Raji (cell line): Measurements from ENCODE around the gene INSIG2.

Experiments
- POLR2A ChIP-seq: IDR thresholded peaks from 2 replicates; pipeline ENCODE4 v1.6.1; 2011; ENCODE audit warnings: low read depth, low read length, control low read depth; ENCODE audit not compliant: insufficient read depth

Gene INSIG2

GRCh38 chr2:118054213-118055008, 33.9 kb upstream of the INSIG2 start:
- TF ChIP-seq POLR2A, result no peak

GRCh38 chr2:118055512-118056164, 32.6 kb upstream of the INSIG2 start:
- no peak for TF ChIP-seq POLR2A

- TF ChIP-seq POLR2A, result no peak
Measured at GRCh38 chr2:118056165-118056534, 32.1 kb upstream of the INSIG2 start.

GRCh38 chr2:118056801-118057200, 31.5 kb upstream of the INSIG2 start:
- no peak for TF ChIP-seq POLR2A

- no peak for TF ChIP-seq POLR2A
Measured at GRCh38 chr2:118058951-118059350, 29.3 kb upstream of the INSIG2 start.

DNA sequence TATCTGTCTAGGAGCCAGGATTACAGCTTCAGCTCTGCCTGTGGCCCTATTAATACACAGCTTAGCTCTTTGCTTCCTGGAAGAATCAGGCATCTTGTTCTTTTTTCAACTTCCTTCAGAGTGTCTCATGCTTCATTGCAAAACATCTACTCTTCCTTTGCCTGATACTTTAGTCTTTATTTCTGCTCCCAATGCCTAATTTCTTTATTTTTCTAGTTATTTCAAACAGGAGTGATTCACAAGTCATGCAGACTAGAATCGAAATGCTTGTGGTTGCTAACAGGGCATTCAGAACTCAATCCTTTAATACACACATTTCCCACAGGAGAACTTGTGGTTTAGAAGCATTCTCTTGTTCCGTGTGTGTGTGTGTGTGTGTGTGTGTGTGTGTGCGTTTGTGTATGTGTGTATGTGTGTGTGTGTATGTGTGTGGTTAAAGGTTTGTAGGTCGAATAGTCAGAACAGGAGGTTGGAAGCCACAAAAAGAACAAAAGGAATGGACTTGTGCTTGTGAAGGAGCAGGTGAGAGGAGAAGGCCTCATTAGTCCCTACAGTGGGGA, 28.3 kb upstream of the INSIG2 start:
- no peak for TF ChIP-seq POLR2A

DNA sequence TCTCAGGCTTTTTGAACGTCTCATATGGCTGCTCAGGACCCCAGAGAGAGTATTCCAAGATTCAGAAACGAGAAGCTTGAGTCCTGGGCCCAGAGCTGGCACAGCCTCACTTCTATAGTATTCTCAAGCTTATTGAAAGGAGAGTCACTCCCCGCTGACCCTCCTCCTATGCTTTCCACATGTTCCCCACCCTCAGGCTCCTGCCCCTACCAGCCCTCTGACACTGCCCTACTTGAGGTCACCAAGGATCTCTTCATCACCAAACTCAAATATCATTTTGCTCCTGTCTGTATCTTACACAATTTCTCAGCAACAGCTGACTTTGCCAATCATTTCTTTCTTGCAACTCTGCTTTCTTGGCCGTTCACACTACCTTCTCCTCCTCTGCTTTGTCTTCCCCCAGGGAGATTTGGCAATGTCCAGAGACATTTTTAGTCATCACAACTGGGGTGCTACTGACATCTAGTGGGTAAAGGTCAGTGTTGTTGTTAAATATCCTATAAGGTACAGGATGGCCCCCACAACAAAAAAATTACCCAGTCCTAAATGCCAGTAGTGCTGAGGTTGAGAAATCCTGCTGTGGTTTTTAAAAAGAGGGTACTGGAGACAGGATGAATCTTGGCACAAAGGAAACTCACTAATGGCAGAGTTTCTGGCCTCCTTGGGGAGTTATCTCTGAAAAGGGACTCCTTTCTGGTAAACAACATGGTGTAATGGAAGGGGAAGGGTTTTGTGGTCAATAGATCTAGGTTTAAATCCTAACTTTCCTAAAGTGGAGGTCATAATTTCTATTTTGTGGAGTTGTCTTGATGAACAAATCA, 26.9 kb upstream of the INSIG2 start:
- no peak for TF ChIP-seq POLR2A

- no peak for TF ChIP-seq POLR2A
Measured at GRCh38 chr2:118062048-118062447, 26.2 kb upstream of the INSIG2 start.

GRCh38 chr2:118062669-118063068, 25.6 kb upstream of the INSIG2 start:
- TF ChIP-seq POLR2A, result no peak

DNA sequence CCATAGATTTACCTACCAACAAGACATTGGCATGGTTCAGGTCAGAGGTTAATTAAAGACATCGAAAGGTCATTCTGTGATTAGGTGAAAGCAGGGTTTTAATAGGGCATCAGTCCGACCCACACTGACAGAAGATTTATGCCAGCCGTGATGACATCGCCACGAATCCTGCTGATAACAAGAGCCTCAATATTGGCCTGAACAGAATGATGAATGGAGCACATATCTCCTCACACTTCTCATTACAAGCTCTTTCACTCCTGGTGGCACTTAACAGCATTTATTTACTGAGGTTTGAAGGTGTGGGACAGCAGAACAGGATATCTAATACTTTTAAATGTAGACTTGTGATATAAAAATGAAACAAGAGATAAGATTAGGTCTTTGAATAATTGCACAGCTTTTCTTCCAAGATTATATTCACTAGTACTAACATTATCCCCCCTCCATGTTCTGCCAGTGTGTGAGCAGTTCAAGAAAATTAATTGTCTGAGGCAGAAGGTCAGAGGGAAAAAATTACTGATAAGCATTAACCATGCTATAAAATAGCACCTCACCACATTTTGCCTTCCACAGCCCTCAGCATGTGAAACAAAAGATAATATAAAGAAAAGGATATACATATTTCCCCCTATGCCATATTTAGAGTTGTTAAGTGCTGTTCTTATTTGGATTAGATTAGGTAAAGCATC, 23.1 kb upstream of the INSIG2 start:
- TF ChIP-seq POLR2A, result no peak

DNA sequence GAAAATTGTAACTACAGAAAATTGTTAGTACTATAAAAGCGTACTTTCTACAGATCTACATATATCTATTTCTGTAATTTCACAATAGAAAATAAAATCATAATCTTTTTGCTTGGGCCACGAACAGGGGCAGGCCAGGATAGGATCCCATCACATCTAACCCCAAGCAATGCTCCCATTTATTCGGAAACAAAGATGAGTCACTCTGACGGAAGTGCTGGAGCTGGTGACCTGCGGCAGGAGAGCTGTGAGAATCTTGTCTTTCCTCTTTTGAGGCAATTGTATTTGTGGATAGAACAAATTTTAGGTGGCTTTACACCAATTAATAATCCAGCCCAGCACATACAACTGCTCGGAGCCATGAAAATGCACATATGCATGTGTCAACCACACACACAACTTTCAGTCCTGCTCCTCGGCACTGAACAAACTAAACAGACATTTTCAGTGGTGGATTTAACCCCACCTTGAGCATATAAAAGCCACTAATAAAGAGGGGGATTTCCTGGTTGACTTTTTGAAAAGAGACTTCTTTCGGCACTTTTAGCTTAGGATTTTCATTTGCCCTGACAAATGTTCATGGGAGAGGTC, 22.3 kb upstream of the INSIG2 start:
- no peak for TF ChIP-seq POLR2A

GRCh38 chr2:118077636-118078247, 10.5 kb upstream of the INSIG2 start:
- TF ChIP-seq POLR2A, result no peak

DNA sequence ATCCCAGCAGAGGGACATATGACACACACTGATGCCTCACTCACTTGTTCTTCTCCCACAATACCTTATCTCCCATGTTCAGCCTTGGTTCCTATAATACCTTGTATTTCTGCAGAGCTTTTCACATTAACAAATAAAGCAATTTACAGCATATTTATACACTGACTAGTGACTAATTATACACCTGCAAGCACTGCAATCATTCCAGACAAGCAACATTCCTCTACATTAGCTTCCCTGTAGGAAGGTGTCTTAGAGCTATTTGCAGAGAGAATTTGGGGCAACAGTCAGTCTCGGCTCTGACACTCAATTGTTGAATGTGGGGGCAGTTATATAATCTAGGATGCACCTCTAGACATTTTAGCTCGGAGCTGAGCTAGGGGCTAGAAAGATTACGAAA, 9.5 kb upstream of the INSIG2 start:
- no peak for TF ChIP-seq POLR2A

DNA sequence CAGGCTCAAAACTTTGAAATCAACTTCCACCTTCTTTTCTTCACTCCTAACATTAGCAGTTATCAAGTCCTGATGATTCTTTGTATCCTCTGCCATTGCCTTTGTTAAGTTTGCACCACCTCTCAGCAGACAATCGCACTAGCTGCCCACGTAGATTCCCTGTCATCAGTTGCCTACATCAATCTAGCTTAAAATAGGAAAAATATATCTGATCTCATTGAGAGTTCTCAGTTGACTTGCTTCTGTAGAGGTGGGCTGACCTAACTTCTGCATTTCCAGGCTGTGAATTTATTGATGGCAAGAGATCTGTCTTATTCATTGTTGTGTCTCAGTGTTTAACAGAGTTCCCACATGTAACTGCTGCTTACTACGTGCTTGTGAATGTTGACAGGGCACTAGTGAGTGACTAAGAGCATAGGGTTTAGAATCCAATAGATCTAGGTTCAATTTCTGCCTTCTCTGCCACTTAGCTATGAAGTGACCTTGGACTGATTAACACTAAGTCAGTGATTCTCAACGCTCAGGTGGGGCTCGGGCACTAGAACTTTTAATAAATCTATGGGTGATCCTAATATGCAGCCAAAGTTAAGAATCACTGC, 3.7 kb upstream of the INSIG2 start:
- no peak for TF ChIP-seq POLR2A
